Measurements from ENCODE around the gene LMBR1.

DNA sequence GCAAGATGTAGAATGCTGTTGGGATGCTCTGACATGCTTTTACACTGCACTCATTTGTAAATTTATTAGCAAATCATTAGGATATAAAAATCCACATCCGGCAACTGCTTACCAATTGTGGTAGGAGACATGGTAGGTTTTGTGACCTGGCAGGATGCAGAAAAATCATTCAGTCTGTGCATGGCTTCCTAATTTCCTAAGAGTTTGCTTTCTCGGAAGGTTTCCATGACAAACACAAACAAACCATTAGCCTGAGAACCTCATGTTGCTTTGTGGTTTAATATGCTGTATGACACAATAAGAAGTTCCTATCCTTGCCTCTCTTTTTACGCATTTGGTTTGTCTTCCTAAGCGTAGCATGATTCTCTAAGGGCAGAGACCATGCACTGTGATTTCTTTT lies 14.7 kb upstream of the LMBR1 start:
- no peak for TF ChIP-seq SP1 (IDR thresholded peaks at IDR 0.05)
- no peak for TF ChIP-seq ZNF384 (IDR thresholded peaks at IDR 0.05)
- TF ChIP-seq LEF1 (IDR thresholded peaks at IDR 0.05; ENCODE audit: borderline replicate concordance), result no peak
- TF ChIP-seq TARDBP (IDR thresholded peaks at IDR 0.05), result no peak
- no peak for TF ChIP-seq SUZ12 (IDR thresholded peaks at IDR 0.05)
- no peak for TF ChIP-seq HDGF (IDR thresholded peaks at IDR 0.05; ENCODE audit: borderline replicate concordance)
- TF ChIP-seq FOXK2 (IDR thresholded peaks at IDR 0.05), result no peak
- TF ChIP-seq FOXM1 (IDR thresholded peaks at IDR 0.05; ENCODE audit: borderline replicate concordance), result no peak
